Natural killer cell (primary cell): ENCODE results near the gene SCMH1. TPM values are rescaled to one million over a fixed set of nuclear protein-coding genes. Genes with fewer than 3 reads are reported as not detected.

ENCODE experiments used
- ATAC-seq, 3 donors: fragments of 150-1000 bp in 2 of 3; fragments of 200-7000 bp in 1 of 3; cut with Tn5 transposase; 1 replicate in 1 of 3; 2 replicates in 2 of 3; pipeline ENCODE4 v1.10.0; 2021; ENCODE audit warnings: mild to moderate bottlenecking in 2 of 3, moderate library complexity in 2 of 3
- DNase-seq, 2 donors: peaks; one replicate each; pipeline versions ENCODE4 v3.0.0 to v3.0.0-alpha.2; 2013 to 2021; ENCODE audit warnings: mixed read lengths in 1 of 2
- H3K27ac ChIP-seq: one replicate; pipeline ENCODE4 v1.5.1; 2013; ENCODE audit warnings: mild to moderate bottlenecking, low read length
- H3K27me3 ChIP-seq: one replicate; pipeline ENCODE4 v1.6.1; 2013; ENCODE audit warnings: low read length; ENCODE audit not compliant: control insufficient read depth, insufficient read depth
- H3K36me3 ChIP-seq: one replicate; pipeline ENCODE4 v1.6.1; 2013; ENCODE audit warnings: low read length; ENCODE audit not compliant: control insufficient read depth, insufficient read depth
- H3K4me1 ChIP-seq: one replicate; pipeline ENCODE4 v1.6.1; 2013; ENCODE audit warnings: low read length; ENCODE audit not compliant: control insufficient read depth, insufficient read depth
- H3K4me3 ChIP-seq: one replicate; pipeline ENCODE4 v1.5.1; 2013; ENCODE audit warnings: low read length
- H3K9me3 ChIP-seq: one replicate; pipeline ENCODE4 v1.6.1; 2013; ENCODE audit warnings: low read length; ENCODE audit not compliant: control insufficient read depth, insufficient read depth
- H3K27ac Mint-ChIP-seq, 2 donors: one replicate each; pipeline ENCODE4 v1.8.0; 2022; ENCODE audit warnings: mild to moderate bottlenecking in 2 of 2, mixed read lengths in 2 of 2, moderate library complexity in 1 of 2
- H3K27me3 Mint-ChIP-seq, 2 donors: one replicate each; pipeline ENCODE4 v1.8.0; 2022; ENCODE audit warnings: low read depth in 2 of 2, mixed read lengths in 2 of 2
- H3K36me3 Mint-ChIP-seq: one replicate; pipeline ENCODE4 v1.8.0; 2022; ENCODE audit warnings: mixed read lengths
- H3K4me1 Mint-ChIP-seq, 2 donors: one replicate each; pipeline ENCODE4 v1.8.0; 2022; ENCODE audit warnings: mixed read lengths in 2 of 2
- H3K4me3 Mint-ChIP-seq: one replicate; pipeline ENCODE4 v1.8.0; 2022; ENCODE audit warnings: mild to moderate bottlenecking, moderate library complexity, mixed read lengths
- H3K9me3 Mint-ChIP-seq, 2 donors: one replicate each; pipeline ENCODE4 v1.8.0; 2022; ENCODE audit warnings: mixed read lengths in 2 of 2
- WGBS: methylation state at CpG from one replicate; pipeline ENCODE4 v1.1.7; 2013; ENCODE audit warnings: missing lambda C conversion rate; ENCODE audit not compliant: insufficient coverage; 5-methylcytosine and 5-hydroxymethylcytosine counted together
- intact Hi-C: fragments of 100-400 bp; cut with micrococcal nuclease; formaldehyde crosslinking; loops from one replicate; pipeline ENCODE4 v1.14.2; 2022
- total RNA-seq, 4 donors: library from RNA; stranded (reverse); fragments of 120-200 nt in 1 of 4; gene quantifications; one replicate each; pipeline versions ENCODE4 v1.2.3 to v1.2.4, GENCODE V29; 2013 to 2022
- TF ChIP-seq, protein P1 (sequence below): fragments of 200-600 bp; IDR thresholded peaks from one replicate; pipeline ENCODE4 v1.8.0; 2022; ENCODE audit warnings: antibody characterized with exemption

SCMH1 gene
- total RNA-seq, 3 donors from 2014 or later (not counting 1 experiment from before 2014, with no cell fraction given): 8.3 to 10.2 (median 9.1) TPM

GRCh38 chr1:41018018-41018410 lies 224.1 kb downstream of the SCMH1 start:
- Histone ChIP-seq H3K27me3 (no peaks in the 10 kb centered on the region), H3K27ac (no peak overlapping the region), H3K9me3 (no peaks in the 10 kb centered on the region), H3K4me3 (no peak overlapping the region), H3K4me1 (no peaks in the 10 kb centered on the region), H3K36me3 (no peaks in the 10 kb centered on the region)
- Mint-ChIP-seq H3K4me3 (no peak overlapping the region), H3K27me3 (no peaks in the 10 kb centered on the region), H3K4me1 (peaks cover 0 to 24% of the 10 kb centered on the region in 2 donors), H3K9me3 (no peaks in the 10 kb centered on the region), H3K27ac (no peak overlapping the region), H3K36me3 (no peaks in the 10 kb centered on the region)
- TF ChIP-seq, protein P1, sequence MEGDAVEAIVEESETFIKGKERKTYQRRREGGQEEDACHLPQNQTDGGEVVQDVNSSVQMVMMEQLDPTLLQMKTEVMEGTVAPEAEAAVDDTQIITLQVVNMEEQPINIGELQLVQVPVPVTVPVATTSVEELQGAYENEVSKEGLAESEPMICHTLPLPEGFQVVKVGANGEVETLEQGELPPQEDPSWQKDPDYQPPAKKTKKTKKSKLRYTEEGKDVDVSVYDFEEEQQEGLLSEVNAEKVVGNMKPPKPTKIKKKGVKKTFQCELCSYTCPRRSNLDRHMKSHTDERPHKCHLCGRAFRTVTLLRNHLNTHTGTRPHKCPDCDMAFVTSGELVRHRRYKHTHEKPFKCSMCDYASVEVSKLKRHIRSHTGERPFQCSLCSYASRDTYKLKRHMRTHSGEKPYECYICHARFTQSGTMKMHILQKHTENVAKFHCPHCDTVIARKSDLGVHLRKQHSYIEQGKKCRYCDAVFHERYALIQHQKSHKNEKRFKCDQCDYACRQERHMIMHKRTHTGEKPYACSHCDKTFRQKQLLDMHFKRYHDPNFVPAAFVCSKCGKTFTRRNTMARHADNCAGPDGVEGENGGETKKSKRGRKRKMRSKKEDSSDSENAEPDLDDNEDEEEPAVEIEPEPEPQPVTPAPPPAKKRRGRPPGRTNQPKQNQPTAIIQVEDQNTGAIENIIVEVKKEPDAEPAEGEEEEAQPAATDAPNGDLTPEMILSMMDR: no peak
- WGBS: 93% methylated on average over 8 of the region's 8 CpGs
- intact Hi-C loops: no loop called here
- ATAC-seq (no peak), DNase-seq (no peak)

GRCh38 chr1:41017141-41018017 lies 224.7 kb downstream of the SCMH1 start:
- Mint-ChIP-seq H3K36me3 (no peaks in the 10 kb centered on the region), H3K27me3 (no peaks in the 10 kb centered on the region), H3K9me3 (no peaks in the 10 kb centered on the region), H3K27ac (peak overlapping the region in 1 of 2 donors; percentile 11), H3K4me1 (peaks cover 0 to 24% of the 10 kb centered on the region in 2 donors), H3K4me3 (no peak overlapping the region)
- Histone ChIP-seq H3K4me3 (no peak overlapping the region), H3K27ac (no peak overlapping the region), H3K9me3 (no peaks in the 10 kb centered on the region), H3K4me1 (no peaks in the 10 kb centered on the region), H3K27me3 (no peaks in the 10 kb centered on the region), H3K36me3 (no peaks in the 10 kb centered on the region)
- TF ChIP-seq, protein P1: no peak
- 97% methylated on average over 44 of the region's 44 CpGs for WGBS
- no peak for DNase-seq
- peak in 1 of 3 donors; percentile 7 for ATAC-seq
- intact Hi-C loops: no loop called here

- Mint-ChIP-seq H3K9me3 (no peaks in the 10 kb centered on the region), H3K27ac (peak overlapping the region; percentile 6 to 7), H3K27me3 (no peaks in the 10 kb centered on the region), H3K4me1 (peaks cover 0 to 20% of the 10 kb centered on the region in 2 donors), H3K36me3 (no peaks in the 10 kb centered on the region), H3K4me3 (no peak overlapping the region)
- no peaks in the 10 kb centered on the region for H3K27me3 ChIP-seq
- no peak overlapping the region for H3K4me3 ChIP-seq
- TF ChIP-seq, protein P1: no peak
- peaks cover 5% of the 10 kb centered on the region for H3K36me3 ChIP-seq
- ATAC-seq (no peak), DNase-seq (no peak)
- H3K9me3 ChIP-seq: no peaks in the 10 kb centered on the region
- H3K27ac ChIP-seq: no peak overlapping the region
- H3K4me1 ChIP-seq: no peaks in the 10 kb centered on the region
- intact Hi-C loops: no loop called here
- WGBS: 78% methylated on average over 13 of the region's 13 CpGs
Measured at GRCh38 chr1:41015897-41016470, 226.1 kb downstream of the SCMH1 start.
